ENCODE results near the gene PRSS2.
A peak's percentile ranks its signal among the peaks of the same experiment; 100 is the strongest.

Gene PRSS2

GRCh38 chr7:142772673-142773072 is 1.9 kb downstream of the PRSS2 start:
- Histone ChIP-seq H4K8ac (ENCODE audit: low read length) (no peak overlapping the region), H2BK12ac (ENCODE audit: low read length in 2 of 2) (no peak overlapping the region), H3K27me3 (ENCODE audit: control insufficient read depth in 1 of 2, insufficient read depth in 1 of 2, low read length in 2 of 2) (peaks cover 21 to 46% of the 10 kb centered on the region in 2 experiments), H3K4me3 (ENCODE audit: insufficient read depth in 1 of 2, low read depth in 1 of 2, low read length in 2 of 2) (no peak overlapping the region), H3K4ac (ENCODE audit: low read depth in 1 of 2, low read length in 2 of 2) (no peak overlapping the region), H3K27ac (ENCODE audit: low read length, poor library complexity, severe bottlenecking) (no peak overlapping the region), H3K4me2 (ENCODE audit: low read length, poor library complexity, severe bottlenecking) (no peak overlapping the region), H3K23ac (ENCODE audit: low read length in 2 of 2) (no peak overlapping the region), H3K18ac (ENCODE audit: low read depth in 1 of 2, low read length in 2 of 2) (no peak overlapping the region), H2BK120ac (ENCODE audit: low read depth, low read length) (no peak overlapping the region), H3K79me1 (replicated peaks; ENCODE audit: low read length, poor library complexity, severe bottlenecking) (no peaks in the 10 kb centered on the region), H2AFZ (ENCODE audit: low read depth, low read length) (no peak overlapping the region), H2BK15ac (ENCODE audit: low read depth, poor library complexity, severe bottlenecking) (no peak overlapping the region), H3K9ac (ENCODE audit: low read length) (no peak overlapping the region), H3K9me3 (ENCODE audit: control insufficient read depth, low read length) (no peaks in the 10 kb centered on the region), H3K4me1 (ENCODE audit: control insufficient read depth, insufficient read depth, low read depth, low read length) (peaks cover 2% of the 10 kb centered on the region), H2AK5ac (ENCODE audit: low read length, severe bottlenecking) (no peak overlapping the region), H3K14ac (ENCODE audit: low read length in 2 of 2) (no peak overlapping the region), H4K91ac (ENCODE audit: low read length) (no peak overlapping the region), H2BK5ac (ENCODE audit: low read depth, low read length, poor library complexity, severe bottlenecking) (no peak overlapping the region), H3K36me3 (ENCODE audit: control insufficient read depth in 1 of 2, insufficient read depth in 2 of 2, low read depth in 1 of 2, low read length in 2 of 2) (no peaks in the 10 kb centered on the region)
- no peak for DNase-seq

DNA sequence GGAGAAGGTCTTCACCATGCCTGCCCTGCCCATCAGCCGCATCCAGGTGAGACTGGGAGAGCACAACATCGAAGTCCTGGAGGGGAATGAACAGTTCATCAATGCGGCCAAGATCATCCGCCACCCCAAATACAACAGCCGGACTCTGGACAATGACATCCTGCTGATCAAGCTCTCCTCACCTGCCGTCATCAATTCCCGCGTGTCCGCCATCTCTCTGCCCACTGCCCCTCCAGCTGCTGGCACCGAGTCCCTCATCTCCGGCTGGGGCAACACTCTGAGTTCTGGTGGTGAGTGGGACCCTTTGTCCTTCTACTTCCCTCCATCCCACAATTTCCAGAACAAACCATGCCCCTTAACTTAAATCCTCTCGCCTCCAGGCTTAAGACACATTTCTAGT is 2.5 kb downstream of the PRSS2 start:
- H2AK5ac ChIP-seq (ENCODE audit: low read length, severe bottlenecking), result no peak overlapping the region
- WGBS, result 74% methylated on average over 11 of the region's 12 CpGs
- H3K18ac ChIP-seq (ENCODE audit: low read depth in 1 of 2, low read length in 2 of 2), result no peak overlapping the region
- H2BK12ac ChIP-seq (ENCODE audit: low read length in 2 of 2), result no peak overlapping the region
- H2AFZ ChIP-seq (ENCODE audit: low read depth, low read length), result no peak overlapping the region
- H4K8ac ChIP-seq (ENCODE audit: low read length), result no peak overlapping the region
- DNase-seq, result no peak
- no peak overlapping the region for H2BK15ac ChIP-seq (ENCODE audit: low read depth, poor library complexity, severe bottlenecking)
- no peaks in the 10 kb centered on the region for H3K36me3 ChIP-seq (ENCODE audit: control insufficient read depth in 1 of 2, insufficient read depth in 2 of 2, low read depth in 1 of 2, low read length in 2 of 2)
- no peaks in the 10 kb centered on the region for H3K79me1 ChIP-seq (replicated peaks; ENCODE audit: low read length, poor library complexity, severe bottlenecking)
- peak overlapping the region in 1 of 2 experiments; percentile 18 for H3K14ac ChIP-seq (ENCODE audit: low read length in 2 of 2)
- peaks cover 21 to 40% of the 10 kb centered on the region in 2 experiments for H3K27me3 ChIP-seq (ENCODE audit: control insufficient read depth in 1 of 2, insufficient read depth in 1 of 2, low read length in 2 of 2)
- no peak overlapping the region for H3K23ac ChIP-seq (ENCODE audit: low read length in 2 of 2)
- H3K4ac ChIP-seq (ENCODE audit: low read depth in 1 of 2, low read length in 2 of 2), result no peak overlapping the region
- H4K91ac ChIP-seq (ENCODE audit: low read length), result peak overlapping the region; percentile 34
- no peak overlapping the region for H2BK5ac ChIP-seq (ENCODE audit: low read depth, low read length, poor library complexity, severe bottlenecking)
- no peak overlapping the region for H3K27ac ChIP-seq (ENCODE audit: low read length, poor library complexity, severe bottlenecking)
- no peaks in the 10 kb centered on the region for H3K9me3 ChIP-seq (ENCODE audit: control insufficient read depth, low read length)
- no peak overlapping the region for H2BK120ac ChIP-seq (ENCODE audit: low read depth, low read length)
- H3K4me2 ChIP-seq (ENCODE audit: low read length, poor library complexity, severe bottlenecking), result no peak overlapping the region
- peaks cover 2% of the 10 kb centered on the region for H3K4me1 ChIP-seq (ENCODE audit: control insufficient read depth, insufficient read depth, low read depth, low read length)
- no peak overlapping the region for H3K4me3 ChIP-seq (ENCODE audit: insufficient read depth in 1 of 2, low read depth in 1 of 2, low read length in 2 of 2)
- no peak overlapping the region for H3K9ac ChIP-seq (ENCODE audit: low read length)

DNA sequence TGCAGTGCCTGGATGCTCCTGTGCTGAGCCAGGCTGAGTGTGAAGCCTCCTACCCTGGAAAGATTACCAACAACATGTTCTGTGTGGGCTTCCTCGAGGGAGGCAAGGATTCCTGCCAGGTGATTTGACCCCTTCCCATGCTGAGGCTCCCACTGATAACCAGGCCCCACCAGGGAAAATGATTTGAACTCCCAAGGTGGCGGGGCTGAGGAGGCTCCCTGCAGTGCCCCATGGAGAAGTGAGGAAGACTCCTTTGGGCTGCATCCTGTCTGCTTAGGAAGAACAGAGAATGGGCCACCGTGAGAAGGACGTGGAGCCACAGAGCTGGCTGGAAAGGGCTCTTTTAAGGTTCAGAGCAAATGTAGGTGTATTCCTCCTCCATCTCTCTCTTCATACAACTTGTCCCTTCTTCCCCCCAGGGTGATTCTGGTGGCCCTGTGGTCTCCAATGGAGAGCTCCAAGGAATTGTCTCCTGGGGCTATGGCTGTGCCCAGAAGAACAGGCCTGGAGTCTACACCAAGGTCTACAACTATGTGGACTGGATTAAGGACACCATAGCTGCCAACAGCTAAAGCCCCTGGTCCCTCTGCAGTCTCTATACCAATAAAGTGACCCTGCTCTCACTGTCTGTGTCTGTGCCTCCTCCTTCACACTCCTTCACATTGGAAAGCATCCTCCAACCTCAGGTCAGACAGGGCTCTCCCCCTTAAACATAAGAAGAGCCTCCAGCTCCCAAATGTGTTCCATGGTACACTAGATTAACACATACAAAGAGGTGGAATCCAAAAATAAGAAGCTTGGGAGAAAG is 3.4 kb downstream of the PRSS2 start:
- no peak overlapping the region for H2BK120ac ChIP-seq (ENCODE audit: low read depth, low read length)
- H3K18ac ChIP-seq (ENCODE audit: low read depth in 1 of 2, low read length in 2 of 2), result no peak overlapping the region
- no peaks in the 10 kb centered on the region for H3K36me3 ChIP-seq (ENCODE audit: control insufficient read depth in 1 of 2, insufficient read depth in 2 of 2, low read depth in 1 of 2, low read length in 2 of 2)
- H3K9ac ChIP-seq (ENCODE audit: low read length), result no peak overlapping the region
- H3K23ac ChIP-seq (ENCODE audit: low read length in 2 of 2), result no peak overlapping the region
- H3K79me1 ChIP-seq (replicated peaks; ENCODE audit: low read length, poor library complexity, severe bottlenecking), result no peaks in the 10 kb centered on the region
- no peak overlapping the region for H2BK5ac ChIP-seq (ENCODE audit: low read depth, low read length, poor library complexity, severe bottlenecking)
- no peak overlapping the region for H3K27ac ChIP-seq (ENCODE audit: low read length, poor library complexity, severe bottlenecking)
- H2BK15ac ChIP-seq (ENCODE audit: low read depth, poor library complexity, severe bottlenecking), result no peak overlapping the region
- WGBS, result 68% methylated on average over 4 of the region's 4 CpGs
- H4K91ac ChIP-seq (ENCODE audit: low read length), result no peak overlapping the region
- peaks cover 21 to 34% of the 10 kb centered on the region in 2 experiments for H3K27me3 ChIP-seq (ENCODE audit: control insufficient read depth in 1 of 2, insufficient read depth in 1 of 2, low read length in 2 of 2)
- DNase-seq, result no peak
- H3K4me3 ChIP-seq (ENCODE audit: insufficient read depth in 1 of 2, low read depth in 1 of 2, low read length in 2 of 2), result no peak overlapping the region
- H2AK5ac ChIP-seq (ENCODE audit: low read length, severe bottlenecking), result no peak overlapping the region
- no peak overlapping the region for H4K8ac ChIP-seq (ENCODE audit: low read length)
- no peak overlapping the region for H3K4me2 ChIP-seq (ENCODE audit: low read length, poor library complexity, severe bottlenecking)
- no peaks in the 10 kb centered on the region for H3K9me3 ChIP-seq (ENCODE audit: control insufficient read depth, low read length)
- no peak overlapping the region for H2BK12ac ChIP-seq (ENCODE audit: low read length in 2 of 2)
- H3K14ac ChIP-seq (ENCODE audit: low read length in 2 of 2), result no peak overlapping the region
- no peak overlapping the region for H2AFZ ChIP-seq (ENCODE audit: low read depth, low read length)
- no peak overlapping the region for H3K4ac ChIP-seq (ENCODE audit: low read depth in 1 of 2, low read length in 2 of 2)
- H3K4me1 ChIP-seq (ENCODE audit: control insufficient read depth, insufficient read depth, low read depth, low read length), result peaks cover 2% of the 10 kb centered on the region

- H2BK12ac ChIP-seq (ENCODE audit: low read length in 2 of 2), result no peak overlapping the region
- H3K27me3 ChIP-seq (ENCODE audit: control insufficient read depth in 1 of 2, insufficient read depth in 1 of 2, low read length in 2 of 2), result peaks cover 21 to 29% of the 10 kb centered on the region in 2 experiments
- H3K14ac ChIP-seq (ENCODE audit: low read length in 2 of 2), result no peak overlapping the region
- H2BK120ac ChIP-seq (ENCODE audit: low read depth, low read length), result no peak overlapping the region
- no peak overlapping the region for H4K91ac ChIP-seq (ENCODE audit: low read length)
- no peak overlapping the region for H2BK5ac ChIP-seq (ENCODE audit: low read depth, low read length, poor library complexity, severe bottlenecking)
- H4K8ac ChIP-seq (ENCODE audit: low read length), result no peak overlapping the region
- H3K36me3 ChIP-seq (ENCODE audit: control insufficient read depth in 1 of 2, insufficient read depth in 2 of 2, low read depth in 1 of 2, low read length in 2 of 2), result no peaks in the 10 kb centered on the region
- no peak overlapping the region for H2AK5ac ChIP-seq (ENCODE audit: low read length, severe bottlenecking)
- no peak overlapping the region for H2AFZ ChIP-seq (ENCODE audit: low read depth, low read length)
- no peak overlapping the region for H3K4ac ChIP-seq (ENCODE audit: low read depth in 1 of 2, low read length in 2 of 2)
- WGBS, result 57% methylated on average over 8 of the region's 8 CpGs
- peaks cover 2% of the 10 kb centered on the region for H3K4me1 ChIP-seq (ENCODE audit: control insufficient read depth, insufficient read depth, low read depth, low read length)
- DNase-seq, result no peak
- H3K4me3 ChIP-seq (ENCODE audit: insufficient read depth in 1 of 2, low read depth in 1 of 2, low read length in 2 of 2), result no peak overlapping the region
- H3K18ac ChIP-seq (ENCODE audit: low read depth in 1 of 2, low read length in 2 of 2), result no peak overlapping the region
- H3K79me1 ChIP-seq (replicated peaks; ENCODE audit: low read length, poor library complexity, severe bottlenecking), result no peaks in the 10 kb centered on the region
- H2BK15ac ChIP-seq (ENCODE audit: low read depth, poor library complexity, severe bottlenecking), result no peak overlapping the region
- H3K4me2 ChIP-seq (ENCODE audit: low read length, poor library complexity, severe bottlenecking), result no peak overlapping the region
- H3K9ac ChIP-seq (ENCODE audit: low read length), result no peak overlapping the region
- H3K23ac ChIP-seq (ENCODE audit: low read length in 2 of 2), result no peak overlapping the region
- H3K27ac ChIP-seq (ENCODE audit: low read length, poor library complexity, severe bottlenecking), result no peak overlapping the region
- H3K9me3 ChIP-seq (ENCODE audit: control insufficient read depth, low read length), result no peaks in the 10 kb centered on the region
These were observed 4.1 kb downstream of the PRSS2 start for GRCh38 chr7:142774826-142775225.
